GM21737 (cell line): ENCODE results near the gene DHRS11.

Experiments
- ATAC-seq: cut with Tn5 transposase; IDR thresholded peaks from one replicate; pipeline ENCODE4 v1.9.1; 2021; ENCODE audit warnings: mild to moderate bottlenecking, moderate library complexity; ENCODE audit not compliant: unreplicated experiment

Gene DHRS11

DNA sequence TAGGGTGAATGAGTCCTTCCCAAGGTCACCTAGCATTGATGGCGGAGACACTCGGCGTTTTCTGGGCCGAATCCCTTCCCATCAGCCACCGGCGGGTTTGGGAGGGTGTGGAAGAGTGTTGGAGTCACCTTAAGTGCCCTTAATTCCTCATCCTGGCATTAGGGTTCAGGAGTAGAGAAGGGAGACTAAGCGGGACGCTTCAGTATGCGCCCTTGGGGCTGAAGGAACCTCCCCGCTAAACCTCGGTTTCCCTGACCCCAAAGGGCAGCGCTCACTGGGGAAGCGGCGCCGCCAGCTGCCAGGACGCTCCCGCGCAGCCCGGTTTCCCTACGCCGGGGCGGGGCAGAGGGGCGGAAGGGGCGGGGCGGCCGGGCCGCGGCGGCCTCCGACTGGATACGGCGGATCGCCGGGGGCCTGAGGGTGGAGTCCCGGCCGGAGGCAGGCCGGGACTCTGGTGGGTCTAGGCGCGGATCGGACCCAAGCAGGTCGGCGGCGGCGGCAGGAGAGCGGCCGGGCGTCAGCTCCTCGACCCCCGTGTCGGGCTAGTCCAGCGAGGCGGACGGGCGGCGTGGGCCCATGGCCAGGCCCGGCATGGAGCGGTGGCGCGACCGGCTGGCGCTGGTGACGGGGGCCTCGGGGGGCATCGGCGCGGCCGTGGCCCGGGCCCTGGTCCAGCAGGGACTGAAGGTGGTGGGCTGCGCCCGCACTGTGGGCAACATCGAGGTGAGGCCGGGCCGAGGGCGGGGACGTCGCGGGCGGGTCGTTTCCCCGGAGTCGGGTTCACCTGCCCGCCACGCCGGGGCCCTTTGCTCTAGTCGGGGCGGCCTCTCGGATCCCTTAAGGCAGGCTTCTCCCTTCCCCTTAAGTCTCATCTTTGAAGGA, at the start of gene DHRS11:
DHRS11 (plus strand) TSS at position 446 of the 882 bp plus-strand sequence; CDS start at position 577, 131 bp downstream.
- ATAC-seq = peak; percentile 80

DNA sequence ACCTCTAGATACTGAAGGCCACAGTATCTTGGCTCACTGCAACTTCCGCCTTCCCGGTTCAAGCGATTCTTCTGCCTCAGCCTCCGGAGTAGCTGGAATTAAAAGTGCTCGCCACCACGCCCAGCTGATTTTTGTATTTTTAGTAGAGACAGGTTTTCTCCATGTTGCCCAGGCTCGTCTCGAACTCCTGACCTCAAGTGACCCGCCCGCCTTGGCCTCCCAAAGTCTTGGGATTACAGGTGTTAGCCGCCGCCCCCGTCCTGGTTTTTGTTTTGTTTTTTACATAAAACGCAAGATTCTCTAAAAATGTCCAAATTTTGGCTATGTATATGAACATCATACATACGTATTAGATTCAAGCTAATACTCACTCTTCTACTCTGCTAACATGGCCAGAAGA, 48.9 kb upstream of the DHRS11 start:
- no peak for ATAC-seq

- peak; percentile 7 for ATAC-seq
These were observed 47.7 kb upstream of the DHRS11 start for GRCh38 chr17:36544044-36544306.

DNA sequence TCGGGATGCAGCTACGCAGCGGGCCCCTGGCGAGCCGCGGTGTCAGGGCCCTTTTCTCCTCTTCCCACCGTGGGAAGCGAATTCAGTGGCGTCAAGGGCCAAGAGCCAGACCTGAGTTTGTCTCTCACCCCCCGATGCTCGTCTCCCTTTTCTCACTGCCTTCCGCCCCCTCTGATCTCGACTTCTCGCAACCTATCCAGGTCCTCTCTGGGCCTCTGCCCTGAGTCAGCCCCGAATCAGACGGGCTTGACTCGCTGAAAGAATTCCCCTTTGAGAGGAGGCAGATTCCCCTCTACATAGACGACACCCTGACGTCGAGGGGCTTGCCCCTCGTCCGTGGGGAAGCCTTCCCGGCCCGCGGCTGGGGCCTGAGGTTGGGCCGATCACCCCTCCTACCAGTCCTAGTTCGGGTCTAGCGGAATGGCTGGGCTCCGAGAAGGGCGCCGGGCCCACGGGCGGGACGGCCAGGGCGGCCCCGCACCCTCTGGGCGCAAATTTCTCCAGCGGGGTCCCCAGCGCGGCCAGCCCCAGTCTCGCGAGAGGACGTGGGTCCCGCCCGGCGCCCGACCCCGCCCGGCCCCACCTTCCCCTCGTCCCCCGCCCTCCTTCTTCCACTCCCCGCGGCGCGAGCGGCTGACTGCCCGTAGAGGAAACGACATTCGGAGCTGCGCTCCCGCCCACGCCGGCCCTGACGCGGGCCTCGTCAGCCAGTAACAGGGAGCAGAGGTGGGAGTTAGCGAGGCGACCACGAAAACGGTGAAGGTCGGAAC, 47.2 kb upstream of the DHRS11 start, which contains the start of gene GGNBP2:
GGNBP2 (plus strand) TSS at position 613 of the 770 bp plus-strand sequence. CDS start 806 bp downstream, outside the sequence.
- ATAC-seq = peak; percentile 50

DNA sequence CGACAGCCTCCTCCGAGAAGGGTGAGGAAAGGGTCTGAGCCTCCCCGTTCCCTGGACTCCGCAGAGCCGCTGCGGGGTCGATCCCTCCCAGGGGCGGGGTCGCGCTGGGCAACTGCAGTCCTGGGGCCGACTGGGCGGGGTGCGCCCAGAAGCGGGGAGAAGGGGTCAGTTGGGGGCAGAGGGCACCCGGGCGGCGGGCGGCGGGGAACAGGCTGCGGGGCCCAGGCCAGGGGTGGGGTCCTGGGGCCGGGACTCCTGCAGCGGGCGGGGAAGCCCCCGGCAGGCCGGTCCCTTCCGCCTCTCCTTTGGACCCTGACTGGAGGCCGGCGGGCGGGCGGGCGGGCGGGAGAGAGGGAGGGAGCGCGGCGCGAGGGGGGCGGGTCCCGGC, 46.6 kb upstream of the DHRS11 start:
- peak; percentile 30 for ATAC-seq

- ATAC-seq = peak; percentile 66
These were observed 45.9 kb upstream of the DHRS11 start for GRCh38 chr17:36545465-36546417.

GRCh38 chr17:36546418-36547093, 45.1 kb upstream of the DHRS11 start:
- ATAC-seq = no peak

DNA sequence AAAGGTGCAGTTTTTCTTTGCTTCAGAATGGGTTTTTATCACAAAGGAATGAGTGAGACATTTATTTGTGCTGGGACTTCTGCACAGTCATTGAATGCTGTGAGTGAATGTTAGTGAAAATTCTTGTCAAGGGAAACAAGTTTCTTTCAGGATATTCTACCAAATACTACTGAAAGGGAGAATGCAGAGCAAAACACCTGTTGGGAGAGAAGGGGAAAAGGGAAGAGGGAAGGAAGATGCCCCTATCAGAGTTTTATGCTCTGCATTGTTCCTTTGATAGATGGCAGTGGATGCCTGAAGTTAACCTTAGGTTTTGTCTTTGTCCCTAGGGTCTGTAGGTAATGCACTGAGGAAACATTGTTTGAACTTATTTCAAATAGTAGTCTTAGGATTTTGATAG, 43.9 kb upstream of the DHRS11 start:
- no peak for ATAC-seq

GRCh38 chr17:36550491-36551417, 40.9 kb upstream of the DHRS11 start:
- ATAC-seq = no peak

DNA sequence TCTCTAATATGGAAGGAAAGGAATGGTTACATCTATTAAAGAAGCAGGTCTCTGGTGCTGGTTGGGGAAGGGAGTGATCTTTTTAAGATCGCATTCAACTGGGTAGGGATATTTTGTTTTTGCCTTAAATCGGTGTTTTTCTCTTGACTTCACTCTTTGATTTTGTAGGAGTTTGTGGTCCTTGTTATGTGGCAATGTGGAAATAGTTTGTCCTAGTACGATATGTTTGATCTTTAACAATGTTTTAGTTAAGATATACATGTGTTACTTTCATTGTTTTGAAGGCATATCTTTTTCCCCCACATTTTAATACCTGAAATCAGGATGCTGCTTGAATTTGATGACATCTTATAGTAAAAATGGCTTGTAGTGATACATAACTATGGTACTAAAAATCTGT, 38.2 kb upstream of the DHRS11 start:
- ATAC-seq = no peak

DNA sequence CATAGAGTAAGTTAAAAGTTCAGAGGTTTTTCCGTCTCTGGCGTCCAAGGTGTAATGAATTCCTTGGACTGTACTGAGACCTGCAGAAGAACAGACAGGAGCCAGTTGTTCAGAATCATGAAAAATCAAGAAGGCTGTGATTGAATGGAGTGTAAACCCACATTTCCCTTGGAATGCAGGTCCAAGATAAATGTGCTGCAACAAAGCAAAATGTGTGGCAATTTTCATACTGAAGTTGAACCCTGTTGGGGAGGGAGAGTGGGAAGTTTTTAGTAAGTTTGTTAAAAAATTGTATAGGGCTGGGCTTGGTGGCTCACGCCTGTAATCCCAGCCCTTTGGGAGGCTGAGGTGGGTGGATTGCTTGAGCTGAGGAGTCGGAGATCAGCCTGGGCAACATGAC, 25.6 kb upstream of the DHRS11 start:
- ATAC-seq = no peak

- no peak for ATAC-seq
These were observed 16.7 kb upstream of the DHRS11 start for GRCh38 chr17:36575028-36575427.

- ATAC-seq = no peak
These were observed 14.9 kb upstream of the DHRS11 start for GRCh38 chr17:36576793-36577192.

DNA sequence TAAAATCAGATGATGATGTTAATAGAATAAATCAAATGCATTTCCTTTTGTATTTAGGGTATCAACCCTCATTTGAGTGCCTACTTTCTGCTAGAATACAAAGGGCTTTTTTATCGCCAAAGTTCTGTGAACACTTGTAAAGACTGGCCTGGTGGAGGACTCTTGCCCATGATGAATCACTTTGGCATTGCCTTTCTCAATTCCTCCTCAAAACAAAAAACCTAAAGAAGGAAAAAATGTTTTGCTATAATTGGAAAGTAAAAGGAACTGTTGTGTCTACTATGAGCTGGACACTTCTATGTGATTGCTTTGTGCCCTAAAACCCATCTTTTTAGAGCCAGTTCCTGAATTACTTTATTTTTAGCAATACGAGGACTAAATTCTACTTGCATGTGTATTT, 13.0 kb upstream of the DHRS11 start:
- no peak for ATAC-seq

GRCh38 chr17:36583787-36584186, 7.9 kb upstream of the DHRS11 start:
- ATAC-seq = no peak

GRCh38 chr17:36586138-36586537, 5.5 kb upstream of the DHRS11 start:
- no peak for ATAC-seq

DNA sequence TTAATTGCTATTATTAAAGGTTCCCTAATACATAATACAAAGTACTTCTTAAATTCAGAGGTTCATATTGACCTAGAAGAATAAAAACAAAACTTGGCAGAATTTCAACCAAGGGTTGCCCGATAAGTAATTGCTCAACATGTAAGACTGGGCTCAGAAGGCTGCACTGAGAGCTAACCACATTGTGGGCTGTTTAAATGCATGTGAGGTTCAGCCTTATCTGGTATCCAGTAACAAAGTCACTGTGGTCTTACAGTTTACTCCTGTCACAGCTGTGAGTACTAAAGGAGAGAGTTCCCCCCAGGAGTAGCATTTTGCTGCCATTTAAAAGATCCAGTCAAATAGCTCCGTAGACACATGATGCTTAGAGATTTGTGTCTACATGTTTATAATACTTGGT, 1.6 kb upstream of the DHRS11 start:
- no peak for ATAC-seq

- ATAC-seq = no peak
These were observed 637 bp downstream of the DHRS11 start for GRCh38 chr17:36592316-36592715.

- no peak for ATAC-seq
These were observed 1.1 kb downstream of the DHRS11 start for GRCh38 chr17:36592716-36593321.
